Panc1 (cell line): ENCODE data around the gene C22orf42.

Experiments
- CTCF ChIP-seq: fragments of 450-650 bp; IDR thresholded peaks from 2 replicates; pipeline ENCODE4 v1.5.1; 2017; ENCODE audit warnings: mild to moderate bottlenecking
- POLR2AphosphoS5 ChIP-seq: IDR thresholded peaks from 2 replicates; pipeline ENCODE4 v1.6.1; 2012; ENCODE audit warnings: mild to moderate bottlenecking, low read depth, low read length, moderate library complexity
- REST ChIP-seq, 2 experiments: IDR thresholded peaks; 2 replicates each; pipeline ENCODE4 v1.6.1; 2011 to 2012; ENCODE audit warnings: low read depth in 2 of 2, control low read depth in 1 of 2, low read length in 1 of 2, mild to moderate bottlenecking in 1 of 2, moderate library complexity in 1 of 2; ENCODE audit not compliant: insufficient read depth in 1 of 2
- SIN3A ChIP-seq: IDR thresholded peaks from 2 replicates; pipeline ENCODE4 v1.6.1; 2012; ENCODE audit warnings: low read depth, mild to moderate bottlenecking, low read length, moderate library complexity, borderline replicate concordance; ENCODE audit not compliant: insufficient read depth
- TCF7L2 ChIP-seq: IDR thresholded peaks from 2 replicates; pipeline ENCODE4 v1.6.1; 2011; ENCODE audit warnings: mild to moderate bottlenecking, low read depth, low read length, inconsistent platforms

GRCh38 chr22:32175683-32176644 is 16.9 kb upstream of the C22orf42 start:
- no peak for TF ChIP-seq CTCF
- no peak for TF ChIP-seq SIN3A
- TF ChIP-seq POLR2AphosphoS5 = no peak
- TF ChIP-seq REST (IDR thresholded peaks at IDR 0.05; ENCODE audit: insufficient read depth in 1 of 2, low read depth in 2 of 2, low read length in 1 of 2) = no peak
- no peak for TF ChIP-seq TCF7L2
